H1 (cell line): Measurements from ENCODE around the gene NAIF1. TPM values are rescaled to one million over a fixed set of nuclear protein-coding genes. Genes with fewer than 3 reads are reported as not detected.

Source experiments
- FOSL1 ChIP-seq: IDR thresholded peaks from 2 replicates; pipeline ENCODE4 v1.6.1; 2011; ENCODE audit warnings: mild to moderate bottlenecking, low read depth, low read length, moderate library complexity; ENCODE audit not compliant: insufficient read depth
- JUN ChIP-seq: IDR thresholded peaks from 2 replicates; pipeline ENCODE4 v1.6.1; 2011; ENCODE audit warnings: low read depth, mild to moderate bottlenecking, improper control_type of control experiment, low read length
- RBBP5 ChIP-seq: IDR thresholded peaks from 2 replicates; pipeline ENCODE4 v1.7.1; 2012; ENCODE audit warnings: low read depth, mild to moderate bottlenecking, inconsistent platforms, low read length, moderate library complexity, borderline replicate concordance
- RXRA ChIP-seq: IDR thresholded peaks from 2 replicates; pipeline ENCODE4 v1.6.1; 2011; ENCODE audit warnings: low read depth, mild to moderate bottlenecking, low read length, moderate library complexity; ENCODE audit not compliant: insufficient read depth
- YY1 ChIP-seq: IDR thresholded peaks from 2 replicates; pipeline ENCODE4 v1.6.1; 2011; ENCODE audit warnings: low read depth, mild to moderate bottlenecking, low read length
- polyA plus RNA-seq, 7 experiments: library from polyadenylated mRNA; depleted of rRNA in 3 of 7; stranded (reverse) in 5 of 7; unstranded in 2 of 7; fragments of >200 nt in 5 of 7; fragments of 200-250 nt in 2 of 7; gene quantifications; 1 replicate in 5 of 7; 2 replicates in 1 of 7; 4 replicates in 1 of 7; pipeline versions ENCODE4 v1.2.1 to v1.2.3, GENCODE V29; 2011 to 2013; ENCODE audit warnings: missing spikeins in 2 of 7, mixed read lengths in 2 of 7
- total RNA-seq: library from RNA; stranded (reverse); fragmentation: NEBNext Ultra II Directional; extraction: Animal tissue kit (Norgen Biotek cat#: 25700); gene quantifications from 2 replicates; pipeline ENCODE4 v1.2.1, GENCODE V29; 2021

Gene NAIF1
- total and polyA plus RNA-seq, 2 of the 8 experiments (the other 6 are each of a cell fraction or from before 2014, with no cell fraction given), result 8.7 to 9.0 TPM

DNA sequence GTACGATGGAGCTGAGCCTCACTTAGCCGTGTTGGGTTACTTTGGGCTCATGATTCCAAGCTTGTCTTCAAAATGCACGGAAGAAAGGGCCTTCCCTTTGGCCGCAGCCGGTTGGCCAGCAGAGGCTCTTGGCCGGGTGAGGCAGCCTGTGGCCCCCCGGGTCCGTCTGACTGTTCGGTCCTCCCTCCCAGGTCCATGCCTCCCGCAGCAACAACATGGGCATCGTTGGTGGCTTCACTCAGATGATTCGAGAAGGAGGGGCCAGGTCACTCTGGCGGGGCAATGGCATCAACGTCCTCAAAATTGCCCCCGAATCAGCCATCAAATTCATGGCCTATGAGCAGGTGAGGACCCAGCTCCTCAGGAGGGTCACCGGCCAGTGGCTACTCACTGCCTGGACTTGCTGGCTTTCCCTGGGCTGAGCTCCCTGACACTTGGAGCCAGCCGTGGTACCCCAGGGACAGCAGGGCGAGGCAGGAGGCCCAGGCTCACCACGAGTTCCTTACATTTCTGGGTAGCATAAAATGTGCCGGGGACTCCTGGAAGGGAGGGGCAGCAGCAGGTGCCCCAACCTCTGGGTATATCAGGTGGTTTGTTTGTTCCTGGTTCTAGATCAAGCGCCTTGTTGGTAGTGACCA, 38.5 kb upstream of the NAIF1 start (continued):
- TF ChIP-seq YY1 (no peak), FOSL1 (no peak), JUN (no peak), RBBP5 (no peak), RXRA (no peak)
